Vagina (tissue), 2 donors: Measurements from ENCODE around the gene SYNPR.

Experiments used
- CTCF ChIP-seq, 3 experiments: fragments of 450-650 bp in 2 of 3; fragments of 200-600 bp in 1 of 3; sonication (generic) in 1 of 3; IDR thresholded peaks; one replicate each; pipeline ENCODE4 v1.5.1; 2017 to 2019; ENCODE audit warnings: antibody characterized with exemption in 3 of 3, mild to moderate bottlenecking in 2 of 3, moderate library complexity in 2 of 3
- POLR2A ChIP-seq, 2 donors: fragments of 450-650 bp; IDR thresholded peaks; one replicate each; pipeline ENCODE4 v1.6.1; 2017; ENCODE audit warnings: antibody characterized with exemption in 2 of 2, mild to moderate bottlenecking in 2 of 2, moderate library complexity in 2 of 2

- no peak for TF ChIP-seq CTCF (IDR thresholded peaks at IDR 0.05)
- no peak for TF ChIP-seq POLR2A (IDR thresholded peaks at IDR 0.05)
Observed at GRCh38 chr3:63290686-63291085, 12.6 kb downstream of the SYNPR start.
